GM18517 (cell line): ENCODE measurements around the gene LRIG1.

Experiments
- ATAC-seq: cut with Tn5 transposase; IDR thresholded peaks from one replicate; pipeline ENCODE4 v1.9.1; 2021; ENCODE audit warnings: mild to moderate bottlenecking, moderate library complexity; ENCODE audit not compliant: unreplicated experiment

Gene LRIG1

GRCh38 chr3:66489115-66489514 is 11.7 kb downstream of the LRIG1 start:
- no peak for ATAC-seq

- no peak for ATAC-seq
Observed at GRCh38 chr3:66488492-66488891, 12.3 kb downstream of the LRIG1 start.

GRCh38 chr3:66487465-66487864 is 13.4 kb downstream of the LRIG1 start:
- ATAC-seq: no peak

DNA sequence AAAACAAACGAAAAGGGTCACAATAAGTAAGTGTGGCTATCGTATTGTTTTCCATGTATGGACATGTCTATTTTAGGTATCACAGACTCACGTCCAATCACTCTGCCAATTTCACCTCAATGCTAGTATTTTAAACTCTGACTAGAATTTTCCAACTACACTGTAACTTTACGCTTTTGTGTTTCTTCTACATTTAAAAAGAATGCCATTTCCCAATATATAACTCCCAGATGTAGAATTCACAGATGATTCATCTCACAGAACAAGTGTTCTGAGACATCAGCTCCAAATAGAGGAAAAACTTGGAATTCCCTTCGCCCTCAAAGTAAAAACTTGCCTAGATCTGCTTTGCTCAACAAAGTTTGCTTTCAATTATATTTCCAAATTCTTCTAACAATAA is 14.2 kb downstream of the LRIG1 start:
- no peak for ATAC-seq

DNA sequence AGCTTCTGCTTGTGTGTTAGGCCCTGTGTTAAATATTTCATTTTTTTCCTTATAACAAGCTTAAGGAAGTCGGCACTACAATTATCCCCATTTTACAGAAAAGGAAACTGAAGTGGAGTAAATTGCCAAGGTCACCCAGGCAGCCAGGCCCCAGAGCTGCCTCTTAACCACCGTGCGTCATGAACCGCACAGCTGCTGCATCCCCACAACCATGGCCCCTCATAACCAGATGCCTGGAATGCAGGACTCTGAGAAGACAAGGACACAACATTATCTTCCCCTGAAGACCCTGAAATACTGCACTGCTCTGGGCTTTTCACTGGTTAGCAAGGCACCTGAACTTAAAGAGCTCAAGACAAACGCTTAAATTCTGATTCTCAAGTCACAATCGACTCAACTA is 14.6 kb downstream of the LRIG1 start:
- no peak for ATAC-seq

DNA sequence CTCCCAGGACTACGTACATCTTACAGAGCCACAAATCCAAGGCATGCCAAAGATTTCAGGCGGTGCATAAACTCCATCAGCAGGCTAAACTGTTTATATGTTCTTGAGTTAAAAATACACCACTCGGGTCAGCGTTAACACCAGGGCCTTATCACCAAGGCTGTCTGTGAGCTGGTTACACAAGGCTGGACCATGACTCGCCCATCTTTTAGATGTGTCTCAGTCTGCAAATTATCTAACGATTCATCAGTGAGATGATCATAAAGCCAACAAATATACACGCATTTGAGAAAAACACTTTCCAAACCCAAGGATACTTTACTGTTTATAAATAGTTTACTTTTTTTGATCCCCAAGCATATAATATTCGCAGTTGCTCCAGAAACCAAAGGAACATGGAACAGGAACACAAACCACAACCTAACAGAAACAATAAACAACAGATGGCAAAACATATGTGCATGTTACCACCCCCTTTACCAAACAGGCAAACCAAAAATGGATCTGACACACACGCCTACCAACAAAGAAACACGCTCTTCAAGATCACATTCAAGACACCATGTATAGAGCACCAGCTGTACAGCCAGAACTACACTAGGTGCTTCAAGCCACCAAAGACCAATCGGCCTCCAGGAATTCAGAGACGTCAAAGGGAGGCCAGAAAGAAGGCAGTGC is 15.4 kb downstream of the LRIG1 start:
- ATAC-seq: no peak

DNA sequence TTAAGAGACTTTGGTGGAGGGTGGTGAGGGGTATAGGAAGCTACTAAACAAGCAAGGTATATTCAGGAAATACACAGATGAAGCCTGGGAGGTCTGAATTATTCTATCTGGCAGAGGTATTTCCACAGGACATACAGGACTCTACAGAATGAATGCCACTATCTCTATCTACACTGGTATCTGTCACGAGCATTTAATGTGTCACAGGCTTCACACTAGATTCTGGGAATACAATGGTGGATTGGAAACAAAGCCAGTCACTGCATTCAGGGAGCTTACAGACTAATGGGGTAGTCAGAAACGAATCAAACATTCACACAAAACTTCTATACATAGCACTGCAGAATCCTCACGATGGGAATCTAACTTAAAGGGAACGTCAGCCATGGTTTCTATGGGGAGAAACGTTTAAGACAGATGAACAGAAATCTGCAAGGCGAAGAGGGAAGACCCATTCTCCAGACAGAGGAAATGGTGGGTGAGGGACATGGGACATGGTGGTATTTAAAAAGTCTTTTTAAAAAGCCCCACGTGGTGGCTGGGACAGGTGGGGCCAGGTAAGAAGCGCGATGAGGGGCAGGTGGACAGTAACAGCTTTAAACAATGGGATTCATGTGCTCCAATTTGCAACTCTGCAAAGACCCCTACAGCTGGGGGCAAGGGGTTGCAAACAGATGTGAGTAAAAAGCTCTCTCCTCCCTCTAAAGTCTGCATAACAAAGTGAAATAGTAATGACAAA is 16.5 kb downstream of the LRIG1 start:
- ATAC-seq: no peak

- ATAC-seq: no peak
Observed at GRCh38 chr3:66483409-66483906, 17.4 kb downstream of the LRIG1 start.

DNA sequence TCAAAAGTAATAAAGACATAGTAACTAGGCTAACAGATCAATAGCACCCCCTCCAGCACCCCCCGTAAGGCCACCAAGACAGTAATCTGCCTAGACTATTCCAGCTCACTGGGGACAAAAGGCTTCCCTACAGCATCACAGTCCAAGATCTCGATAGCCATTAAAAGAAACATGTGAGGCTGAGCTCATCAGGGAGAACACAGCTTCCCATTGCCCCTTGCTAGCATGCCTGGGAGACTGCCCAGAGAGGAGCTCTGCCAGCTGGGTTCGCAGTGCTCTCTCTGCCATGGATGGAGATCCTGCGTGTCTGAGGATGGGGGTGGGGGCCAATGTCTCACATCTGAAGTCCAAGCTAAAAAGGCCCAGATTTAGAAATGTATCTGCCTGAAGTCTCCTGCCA is 17.8 kb downstream of the LRIG1 start:
- no peak for ATAC-seq

DNA sequence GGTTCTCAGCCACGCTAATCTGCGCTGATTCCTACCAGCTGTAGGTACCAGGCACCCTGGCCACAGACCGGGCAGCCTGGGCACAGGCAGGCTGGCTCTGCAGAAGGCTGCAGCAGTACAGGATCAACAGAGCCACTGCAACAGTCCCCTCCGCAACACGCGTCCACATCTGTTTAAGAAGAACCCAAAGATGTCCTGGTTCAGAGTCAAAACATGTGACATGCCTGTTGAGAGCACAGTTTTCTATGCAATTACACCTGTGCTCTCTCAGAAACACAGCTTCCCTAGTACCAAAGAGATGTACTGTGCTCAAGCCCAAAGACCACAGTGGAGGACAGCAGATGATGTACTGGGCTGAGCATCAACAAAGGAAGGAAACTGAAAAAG is 18.8 kb downstream of the LRIG1 start:
- ATAC-seq: no peak

DNA sequence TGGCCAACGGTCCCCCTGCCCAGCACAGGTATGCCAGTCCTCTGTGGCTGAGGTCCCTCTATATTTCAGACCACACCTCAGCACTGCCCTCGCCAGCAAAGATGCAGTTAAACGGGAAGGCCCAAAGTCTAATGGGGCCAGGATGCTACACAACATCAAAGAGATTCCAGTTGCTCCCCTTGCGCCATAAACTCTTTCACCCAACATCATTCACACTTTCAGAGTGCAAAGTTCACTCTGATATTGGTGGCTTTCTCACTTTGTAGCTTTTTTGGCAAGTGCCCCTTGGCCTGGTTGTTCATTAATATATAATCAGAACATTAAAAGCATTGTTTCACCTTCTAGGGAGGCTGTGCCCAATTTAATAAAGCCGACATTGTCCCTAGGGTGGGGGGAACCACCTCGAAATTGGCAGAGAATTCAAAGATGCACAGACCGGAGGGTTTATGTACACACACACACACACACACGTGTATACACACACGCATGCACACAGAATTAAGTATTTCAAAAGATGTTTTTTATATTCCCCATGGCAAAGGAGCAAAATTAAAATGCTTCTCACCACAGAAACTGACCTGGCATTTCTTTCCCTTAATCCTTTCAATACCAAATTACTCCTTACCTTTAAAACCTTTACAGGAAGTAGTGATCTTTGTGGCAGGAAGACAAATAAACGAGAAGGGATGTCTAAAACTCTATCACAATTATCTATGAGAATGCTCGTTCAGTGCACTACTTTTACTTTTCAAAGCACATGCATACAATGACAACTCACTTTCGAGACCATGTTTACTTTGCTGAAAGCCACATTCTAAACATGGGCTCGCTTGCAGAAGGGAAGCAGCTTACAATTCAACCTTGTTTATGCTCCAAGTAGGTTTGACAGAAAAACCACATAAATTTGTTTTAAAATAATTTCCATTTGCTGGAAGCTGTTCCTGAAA is 19.5 kb downstream of the LRIG1 start:
- no peak for ATAC-seq

DNA sequence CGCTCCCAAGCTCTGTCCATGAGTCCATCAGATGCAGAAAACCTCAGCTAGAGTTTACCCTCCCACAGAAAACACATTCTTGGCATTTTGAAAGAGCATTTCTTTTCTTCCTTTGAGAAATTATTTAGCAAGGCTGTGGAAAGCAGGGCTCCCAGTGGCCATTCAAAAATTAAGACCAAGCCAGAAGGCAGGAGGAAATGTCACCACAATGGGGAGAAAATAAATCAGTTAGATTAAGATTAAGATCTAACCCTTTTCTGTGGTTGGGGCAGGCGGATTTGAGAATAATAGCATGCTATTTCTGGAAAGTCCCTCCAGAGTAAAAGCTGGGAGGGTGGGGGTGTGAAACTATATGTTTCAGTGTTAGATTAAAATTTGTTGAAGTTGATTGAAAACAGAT is 20.2 kb downstream of the LRIG1 start:
- ATAC-seq: no peak

GRCh38 chr3:66479532-66479947 is 21.3 kb downstream of the LRIG1 start:
- peak; percentile 41 for ATAC-seq

DNA sequence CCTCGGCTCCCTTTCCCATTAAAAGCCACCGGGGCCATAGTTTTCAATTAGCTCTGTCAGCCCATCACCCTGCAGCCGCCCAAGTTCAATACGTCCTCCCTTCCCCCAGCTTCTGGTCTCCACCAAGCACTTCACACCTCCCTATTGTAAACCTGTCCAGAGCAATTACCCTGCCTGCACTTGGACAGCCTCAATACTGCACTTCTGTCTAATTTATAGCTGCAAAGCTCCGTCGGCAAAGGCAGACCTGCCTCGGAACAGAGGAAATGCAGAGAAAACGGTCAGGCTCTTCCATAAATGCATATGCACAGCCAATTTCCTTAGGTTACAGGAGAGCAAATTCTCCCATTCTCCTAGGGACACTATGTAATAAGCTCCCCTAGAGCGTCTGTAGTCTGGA is 21.9 kb downstream of the LRIG1 start:
- ATAC-seq: no peak

- no peak for ATAC-seq
Observed at GRCh38 chr3:66477856-66478255, 23.0 kb downstream of the LRIG1 start.

DNA sequence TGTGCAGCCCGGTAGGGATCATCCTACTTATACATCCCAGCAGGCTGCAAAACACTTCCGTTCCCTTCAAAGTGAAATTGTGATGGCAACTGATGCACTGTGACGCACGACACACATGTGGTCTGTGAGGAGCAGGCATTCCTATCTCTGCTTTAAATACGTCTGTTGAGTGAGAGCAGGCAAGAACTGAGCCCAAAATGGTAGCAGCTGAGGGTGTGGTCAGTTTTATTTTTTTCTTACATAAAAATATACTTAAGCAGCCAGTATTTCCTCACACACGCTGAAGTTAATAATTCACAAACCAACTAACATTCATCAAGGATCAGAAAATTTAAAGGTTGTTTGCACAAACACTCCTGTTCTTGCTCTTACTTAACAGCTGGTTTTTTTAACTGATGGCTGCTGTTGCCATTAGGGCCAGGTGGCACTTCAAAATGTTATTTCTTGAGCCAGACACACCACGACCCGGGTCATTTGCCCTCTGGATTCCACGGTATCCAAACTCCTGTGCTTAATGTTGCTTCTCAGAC is 23.9 kb downstream of the LRIG1 start:
- no peak for ATAC-seq

GRCh38 chr3:66475386-66476020 is 25.3 kb downstream of the LRIG1 start:
- no peak for ATAC-seq

DNA sequence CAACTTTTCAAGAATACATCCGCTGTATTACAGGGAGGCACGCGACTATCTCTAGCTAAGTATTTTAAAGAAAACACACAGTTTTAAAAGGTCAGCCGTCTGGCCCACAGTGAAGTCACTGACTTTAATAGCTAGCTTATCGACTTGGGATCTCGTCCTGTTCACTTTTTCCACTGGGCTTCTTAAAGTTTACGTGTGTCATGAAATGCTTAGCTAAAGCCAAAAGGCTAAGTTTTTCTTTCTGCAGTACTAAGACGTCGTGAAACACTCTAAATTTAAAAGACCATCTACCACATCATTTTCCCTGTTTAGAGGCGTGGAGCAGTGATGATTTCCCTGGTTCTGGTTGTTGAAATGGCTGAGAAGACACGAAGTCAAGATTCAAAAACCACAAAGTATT is 27.1 kb downstream of the LRIG1 start:
- no peak for ATAC-seq

- ATAC-seq: no peak
Observed at GRCh38 chr3:66473181-66473580, 27.6 kb downstream of the LRIG1 start.

GRCh38 chr3:66472313-66473134 is 28.3 kb downstream of the LRIG1 start:
- ATAC-seq: peak; percentile 62
